Endothelial cell of umbilical vein (primary cell): ENCODE results near the gene CCR5. TPM values are rescaled to one million over a fixed set of nuclear protein-coding genes. Genes with fewer than 3 reads are reported as not detected.

Experiments
- BruUV-seq: library from RNA; stranded (reverse); fragments of 400-500 nt; replicated peaks from 2 replicates; lab custom pipeline; 2021; lab: Mats Ljungman, UMichigan
- CTCF ChIA-PET: fragments of 300-600, 350-600 bp; sonication (Branson Sonifier 250); formaldehyde crosslinking; loops from one replicate; lab custom pipeline; 2021; ENCODE audit warnings: antibody characterized with exemption, inconsistent platforms; lab: Charles Lee
- POLR2A ChIA-PET: fragments of 300-600, 350-600 bp; sonication (Branson Sonifier 250); formaldehyde crosslinking; loops from one replicate; lab custom pipeline; 2021; ENCODE audit warnings: antibody characterized with exemption, inconsistent platforms; lab: Charles Lee
- DNase-seq: peaks from one replicate; pipeline ENCODE4 v3.0.0-alpha.2; 2011; ENCODE audit warnings: low read depth, low spot score
- FAIRE-seq: peaks from 2 replicates; lab custom pipeline; 2011; peaks lifted over from hg19 to GRCh38; lab: Jason Lieb, UNC
- H2AFZ ChIP-seq: 2 replicates; pipeline ENCODE4 v1.6.0; 2012; ENCODE audit warnings: low read depth, low read length, control low read depth, inconsistent platforms
- H3K27ac ChIP-seq: 2 replicates; pipeline ENCODE4 v1.5.1; 2011; ENCODE audit warnings: low read depth, mild to moderate bottlenecking, control low read depth, low read length, moderate library complexity; ENCODE audit not compliant: insufficient read depth
- H3K27me3 ChIP-seq, 2 experiments: 2 replicates each; pipeline versions ENCODE4 v1.6.0 to v1.6.1; 2011; ENCODE audit warnings: low read length in 2 of 2, mixed read lengths in 1 of 2; ENCODE audit not compliant: control insufficient read depth in 2 of 2, insufficient read depth in 2 of 2
- H3K36me3 ChIP-seq, 2 experiments: 2 replicates in 1 of 2; 3 replicates in 1 of 2; pipeline ENCODE4 v1.5.1; 2011; ENCODE audit warnings: low read length in 2 of 2, mild to moderate bottlenecking in 1 of 2, moderate library complexity in 1 of 2; ENCODE audit not compliant: control insufficient read depth in 2 of 2, insufficient read depth in 2 of 2; ENCODE audit errors: extremely low read depth in 1 of 2
- H3K4me1 ChIP-seq: 3 replicates; pipeline ENCODE4 v1.5.1; 2011; ENCODE audit warnings: mild to moderate bottlenecking, low read length; ENCODE audit not compliant: control insufficient read depth, insufficient read depth; ENCODE audit errors: extremely low read depth
- H3K4me2 ChIP-seq: 2 replicates; pipeline ENCODE4 v1.6.1; 2011; ENCODE audit warnings: low read length, control low read depth, mixed read lengths; ENCODE audit not compliant: insufficient read depth
- H3K4me3 ChIP-seq, 3 experiments: fragments of 200-600 bp in 1 of 3; sonication (generic), shearing (Covaris generic) in 1 of 3; replicated peaks in 1 of 3; 2 replicates each; pipeline ENCODE4 v1.5.1; 2011 to 2016; ENCODE audit warnings: control low read depth in 3 of 3, low read length in 3 of 3, mild to moderate bottlenecking in 2 of 3, inconsistent platforms in 1 of 3, low read depth in 1 of 3, moderate library complexity in 1 of 3; ENCODE audit not compliant: insufficient read depth in 1 of 3
- H3K79me2 ChIP-seq: 2 replicates; pipeline ENCODE4 v1.6.0; 2012; ENCODE audit warnings: low read length, inconsistent platforms; ENCODE audit not compliant: control insufficient read depth, insufficient read depth
- H3K9ac ChIP-seq: replicated peaks from 2 replicates; pipeline ENCODE3; 2011; ENCODE audit warnings: low read length, control low read depth; ENCODE audit not compliant: insufficient read depth; ENCODE audit errors: extremely low read depth
- H3K9me1 ChIP-seq: replicated peaks from 3 replicates; pipeline ENCODE4 v1.6.0; 2011; ENCODE audit warnings: mild to moderate bottlenecking, low read length; ENCODE audit not compliant: control insufficient read depth, insufficient read depth; ENCODE audit errors: extremely low read depth
- H3K9me3 ChIP-seq: replicated peaks from 2 replicates; pipeline ENCODE4 v1.5.1; 2012; ENCODE audit warnings: low read length, inconsistent platforms; ENCODE audit not compliant: control insufficient read depth, insufficient read depth
- H4K20me1 ChIP-seq: replicated peaks from 2 replicates; pipeline ENCODE3; 2011; ENCODE audit warnings: mild to moderate bottlenecking, low read length; ENCODE audit not compliant: control insufficient read depth, insufficient read depth; ENCODE audit errors: extremely low read depth
- EZH2 ChIP-seq: IDR thresholded peaks from 2 replicates; pipeline ENCODE4 v1.6.1; 2012; ENCODE audit warnings: borderline replicate concordance, low read depth, mild to moderate bottlenecking, moderate library complexity, low read length, inconsistent platforms; ENCODE audit not compliant: severe bottlenecking
- FOS ChIP-seq: IDR thresholded peaks from 2 replicates; pipeline ENCODE4 v1.6.1; 2011; ENCODE audit warnings: mild to moderate bottlenecking, low read length, moderate library complexity, borderline replicate concordance; ENCODE audit not compliant: insufficient read depth
- GATA2 ChIP-seq: IDR thresholded peaks from 2 replicates; pipeline ENCODE4 v1.7.0; 2011; ENCODE audit warnings: low read depth, mild to moderate bottlenecking, moderate library complexity, mixed read lengths, low read length; ENCODE audit not compliant: insufficient read length, insufficient read depth
- JUN ChIP-seq: IDR thresholded peaks from 2 replicates; pipeline ENCODE4 v1.6.1; 2011; ENCODE audit warnings: borderline replicate concordance, low read depth; ENCODE audit not compliant: insufficient read length, insufficient read depth
- MYC ChIP-seq: IDR thresholded peaks from one replicate; pipeline ENCODE4 v1.6.1; 2011; ENCODE audit warnings: mild to moderate bottlenecking, low read depth, low read length
- POLR2A ChIP-seq: IDR thresholded peaks from 2 replicates; pipeline ENCODE4 v1.6.1; 2012; ENCODE audit warnings: low read depth, mild to moderate bottlenecking, control low read depth, low read length
- POLR2AphosphoS5 ChIP-seq: IDR thresholded peaks from 2 replicates; pipeline ENCODE4 v1.6.1; 2012; ENCODE audit warnings: low read depth, mild to moderate bottlenecking, control low read depth, low read length, moderate library complexity; ENCODE audit not compliant: insufficient read depth
- dilution Hi-C: fragments of 300-500 bp; cut with MboI; formaldehyde crosslinking; loops from one replicate; pipeline ENCODE4 v1.15.0; 2019; ENCODE audit warnings: low sequenced_read_pairs; ENCODE audit not compliant: extremely low pct_ligation_motif_present
- intact Hi-C: fragments of 100-400 bp; cut with micrococcal nuclease; formaldehyde crosslinking; loops from one replicate; pipeline ENCODE4 v1.10.0; 2022
- polyA plus RNA-seq, 4 experiments: library from polyadenylated mRNA; depleted of rRNA in 3 of 4; stranded (reverse) in 3 of 4; unstranded in 1 of 4; fragments of >200 nt; gene quantifications; 2 replicates each; pipeline versions ENCODE4 v1.2.1 to v1.2.3, GENCODE V29; 2011 to 2012; ENCODE audit warnings: missing spikeins in 1 of 4
- total RNA-seq: library from RNA; stranded (reverse); gene quantifications from 2 replicates; pipeline ENCODE4 v1.2.3, GENCODE V29; 2021
- TF ChIP-seq, protein P1 (sequence below), 2 donors: IDR thresholded peaks; 1 replicate in 1 of 2; 2 replicates in 1 of 2; pipeline ENCODE4 v1.5.1; 2011; ENCODE audit warnings: low read length in 2 of 2, mild to moderate bottlenecking in 2 of 2, moderate library complexity in 2 of 2, control low read depth in 1 of 2, inconsistent platforms in 1 of 2, low read depth in 1 of 2; ENCODE audit not compliant: insufficient read depth in 1 of 2; ENCODE audit errors: extremely low read depth in 1 of 2
- TF ChIP-seq, protein P2 (sequence below): IDR thresholded peaks from 2 replicates; pipeline ENCODE4 v1.6.1; 2011; ENCODE audit not compliant: insufficient read depth, insufficient read length

CCR5 gene
- total and polyA plus RNA-seq, 2 donors (not counting 3 experiments of a cell fraction or from before 2014, with no cell fraction given): not detected

DNA sequence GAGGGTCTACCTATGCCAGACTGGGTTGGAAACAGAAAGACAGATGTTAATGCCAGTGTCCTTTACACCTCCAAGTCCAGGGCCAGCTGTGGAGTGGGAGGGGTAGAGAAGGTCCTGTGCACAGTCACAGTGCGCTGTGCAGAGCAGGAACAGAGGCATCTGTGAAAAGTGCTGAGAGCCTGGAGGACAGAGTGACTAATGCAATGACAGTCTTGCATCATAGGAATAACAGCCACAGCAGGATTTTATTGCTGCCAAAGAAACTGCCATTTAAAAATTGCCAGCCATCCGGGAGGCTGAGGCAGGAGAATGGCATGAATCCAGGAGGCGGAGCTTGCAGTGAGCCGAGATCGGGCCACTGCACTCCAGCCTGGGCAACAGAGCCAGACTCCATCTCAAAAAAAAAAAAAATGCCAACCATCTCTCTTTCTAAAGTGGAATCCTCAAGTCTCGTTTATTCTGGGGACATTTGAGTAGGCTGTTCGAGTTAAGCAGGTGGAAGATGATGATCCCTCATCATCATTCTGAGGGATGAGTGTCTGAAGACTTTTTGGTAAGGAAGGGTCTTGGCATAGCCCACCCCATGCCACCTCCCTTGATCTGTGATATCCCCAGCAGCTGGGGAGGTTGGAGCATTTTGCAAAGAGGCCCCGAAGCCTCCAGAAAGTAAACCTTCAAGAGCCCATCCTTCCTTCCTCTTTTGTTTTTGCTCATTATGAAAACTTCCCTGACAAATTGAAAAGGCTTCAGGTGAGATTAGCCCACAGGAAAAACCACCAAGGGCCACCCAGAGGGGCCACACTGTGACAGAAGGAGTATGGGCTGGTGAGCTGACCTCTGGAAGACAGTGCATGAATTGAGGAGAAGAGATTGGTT, 9.1 kb upstream of the CCR5 start:
- CTCF ChIA-PET: no interaction called here
- dilution Hi-C loops: no loop called here

More for the DNA sequence above, 9.1 kb upstream of the CCR5 start:
- H3K9me3 ChIP-seq: no peaks in the 10 kb centered on the region
- H4K20me1 ChIP-seq: no peaks in the 10 kb centered on the region
- TF ChIP-seq, protein P1, sequence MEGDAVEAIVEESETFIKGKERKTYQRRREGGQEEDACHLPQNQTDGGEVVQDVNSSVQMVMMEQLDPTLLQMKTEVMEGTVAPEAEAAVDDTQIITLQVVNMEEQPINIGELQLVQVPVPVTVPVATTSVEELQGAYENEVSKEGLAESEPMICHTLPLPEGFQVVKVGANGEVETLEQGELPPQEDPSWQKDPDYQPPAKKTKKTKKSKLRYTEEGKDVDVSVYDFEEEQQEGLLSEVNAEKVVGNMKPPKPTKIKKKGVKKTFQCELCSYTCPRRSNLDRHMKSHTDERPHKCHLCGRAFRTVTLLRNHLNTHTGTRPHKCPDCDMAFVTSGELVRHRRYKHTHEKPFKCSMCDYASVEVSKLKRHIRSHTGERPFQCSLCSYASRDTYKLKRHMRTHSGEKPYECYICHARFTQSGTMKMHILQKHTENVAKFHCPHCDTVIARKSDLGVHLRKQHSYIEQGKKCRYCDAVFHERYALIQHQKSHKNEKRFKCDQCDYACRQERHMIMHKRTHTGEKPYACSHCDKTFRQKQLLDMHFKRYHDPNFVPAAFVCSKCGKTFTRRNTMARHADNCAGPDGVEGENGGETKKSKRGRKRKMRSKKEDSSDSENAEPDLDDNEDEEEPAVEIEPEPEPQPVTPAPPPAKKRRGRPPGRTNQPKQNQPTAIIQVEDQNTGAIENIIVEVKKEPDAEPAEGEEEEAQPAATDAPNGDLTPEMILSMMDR (IDR thresholded peaks at IDR 0.05; ENCODE audit: extremely low read depth in 1 of 2, insufficient read depth in 1 of 2, low read depth in 1 of 2, low read length in 2 of 2): no peak
- TF ChIP-seq FOS (no peak), JUN (no peak), GATA2 (no peak), MYC (no peak), POLR2A (no peak), POLR2AphosphoS5 (no peak), EZH2 (no peak)
- TF ChIP-seq, protein P2, sequence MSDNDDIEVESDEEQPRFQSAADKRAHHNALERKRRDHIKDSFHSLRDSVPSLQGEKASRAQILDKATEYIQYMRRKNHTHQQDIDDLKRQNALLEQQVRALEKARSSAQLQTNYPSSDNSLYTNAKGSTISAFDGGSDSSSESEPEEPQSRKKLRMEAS: no peak
- FAIRE-seq (no peak), DNase-seq (no peak)
- H3K4me3 ChIP-seq: no peak overlapping the region
- no peak overlapping the region for H3K27ac ChIP-seq
- peaks cover 6 to 8% of the 10 kb centered on the region in 2 experiments for H3K27me3 ChIP-seq
- POLR2A ChIA-PET: no interaction called here
- no TSS peak for BruUV-seq
- H3K9me1 ChIP-seq: no peaks in the 10 kb centered on the region
- H3K9ac ChIP-seq: no peak overlapping the region
- no peaks in the 10 kb centered on the region for H3K79me2 ChIP-seq
- no peaks in the 10 kb centered on the region for H3K36me3 ChIP-seq
- H3K4me2 ChIP-seq: no peak overlapping the region
- no peak overlapping the region for H2AFZ ChIP-seq
- intact Hi-C loops: no loop called here
- no peaks in the 10 kb centered on the region for H3K4me1 ChIP-seq
